HG02840 (cell line): ENCODE results near the gene TERC.
"Not testable (repeated sequence)": the region's sequence is repeated elsewhere in the genome, so short reads cannot be mapped to it uniquely, and the experiment has no call there.

Source experiments
- ATAC-seq: cut with Tn5 transposase; IDR thresholded peaks from one replicate; pipeline ENCODE4 v1.9.1; 2021; ENCODE audit warnings: mild to moderate bottlenecking, moderate library complexity, moderate number of reproducible peaks; ENCODE audit not compliant: unreplicated experiment, low FRiP score

Gene TERC

GRCh38 chr3:169772305-169772896 is 7.5 kb upstream of the TERC start:
- ATAC-seq: peak; percentile 16

- peak; percentile 22 for ATAC-seq
Observed at GRCh38 chr3:169771497-169772304, 6.8 kb upstream of the TERC start.

- peak; percentile 19 for ATAC-seq
Observed at GRCh38 chr3:169769287-169770181, 4.7 kb upstream of the TERC start, which contains the start of gene ACTRT3. TSS of gene ACTRT3 (minus strand) at chr3:169769561. CDS start at chr3:169769520, 41 bp downstream.

- ATAC-seq: peak; percentile 35
Observed at GRCh38 chr3:169764312-169764881, 463 bp downstream of the TERC start.

GRCh38 chr3:169760479-169760878 is 4.4 kb downstream of the TERC start:
- no peak for ATAC-seq

- no peak for ATAC-seq
Observed at GRCh38 chr3:169759256-169759655, 5.6 kb downstream of the TERC start.

- ATAC-seq: no peak
Observed at GRCh38 chr3:169758359-169758994, 6.4 kb downstream of the TERC start.

- ATAC-seq: no peak
Observed at GRCh38 chr3:169755488-169755887, 9.4 kb downstream of the TERC start.

- no peak for ATAC-seq
Observed at GRCh38 chr3:169754711-169755110, 10.1 kb downstream of the TERC start.

GRCh38 chr3:169751875-169752274 is 13.0 kb downstream of the TERC start:
- ATAC-seq: no peak

- ATAC-seq: no peak
Observed at GRCh38 chr3:169750665-169751064, 14.2 kb downstream of the TERC start.

GRCh38 chr3:169748670-169749069 is 16.2 kb downstream of the TERC start:
- no peak for ATAC-seq

- ATAC-seq: no peak
Observed at GRCh38 chr3:169746924-169747323, 17.9 kb downstream of the TERC start.

GRCh38 chr3:169744366-169745054 is 20.4 kb downstream of the TERC start:
- ATAC-seq: no peak

- no peak for ATAC-seq
Observed at GRCh38 chr3:169739067-169739466, 25.8 kb downstream of the TERC start.

- ATAC-seq: not testable (repeated sequence)
Observed at GRCh38 chr3:169731857-169732256, 33.0 kb downstream of the TERC start.

GRCh38 chr3:169722724-169723123 is 42.1 kb downstream of the TERC start:
- ATAC-seq: no peak

GRCh38 chr3:169718415-169718814 is 46.4 kb downstream of the TERC start:
- not testable (repeated sequence) for ATAC-seq
